Measurements from ENCODE around the gene ICA1L.

The ICA1L gene

GRCh38 chr2:202842690-202843089, 28.9 kb downstream of the ICA1L start:
- DNase-seq (ENCODE audit: low read depth in 2 of 2): no peak
- H3K4me3 ChIP-seq (replicated peaks in 1 of 2; ENCODE audit: low read depth in 2 of 2, low read length in 2 of 2): no peak overlapping the region
- TF ChIP-seq, protein P1, sequence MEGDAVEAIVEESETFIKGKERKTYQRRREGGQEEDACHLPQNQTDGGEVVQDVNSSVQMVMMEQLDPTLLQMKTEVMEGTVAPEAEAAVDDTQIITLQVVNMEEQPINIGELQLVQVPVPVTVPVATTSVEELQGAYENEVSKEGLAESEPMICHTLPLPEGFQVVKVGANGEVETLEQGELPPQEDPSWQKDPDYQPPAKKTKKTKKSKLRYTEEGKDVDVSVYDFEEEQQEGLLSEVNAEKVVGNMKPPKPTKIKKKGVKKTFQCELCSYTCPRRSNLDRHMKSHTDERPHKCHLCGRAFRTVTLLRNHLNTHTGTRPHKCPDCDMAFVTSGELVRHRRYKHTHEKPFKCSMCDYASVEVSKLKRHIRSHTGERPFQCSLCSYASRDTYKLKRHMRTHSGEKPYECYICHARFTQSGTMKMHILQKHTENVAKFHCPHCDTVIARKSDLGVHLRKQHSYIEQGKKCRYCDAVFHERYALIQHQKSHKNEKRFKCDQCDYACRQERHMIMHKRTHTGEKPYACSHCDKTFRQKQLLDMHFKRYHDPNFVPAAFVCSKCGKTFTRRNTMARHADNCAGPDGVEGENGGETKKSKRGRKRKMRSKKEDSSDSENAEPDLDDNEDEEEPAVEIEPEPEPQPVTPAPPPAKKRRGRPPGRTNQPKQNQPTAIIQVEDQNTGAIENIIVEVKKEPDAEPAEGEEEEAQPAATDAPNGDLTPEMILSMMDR (IDR thresholded peaks at IDR 0.05; ENCODE audit: low read depth, low read length): no peak

DNA sequence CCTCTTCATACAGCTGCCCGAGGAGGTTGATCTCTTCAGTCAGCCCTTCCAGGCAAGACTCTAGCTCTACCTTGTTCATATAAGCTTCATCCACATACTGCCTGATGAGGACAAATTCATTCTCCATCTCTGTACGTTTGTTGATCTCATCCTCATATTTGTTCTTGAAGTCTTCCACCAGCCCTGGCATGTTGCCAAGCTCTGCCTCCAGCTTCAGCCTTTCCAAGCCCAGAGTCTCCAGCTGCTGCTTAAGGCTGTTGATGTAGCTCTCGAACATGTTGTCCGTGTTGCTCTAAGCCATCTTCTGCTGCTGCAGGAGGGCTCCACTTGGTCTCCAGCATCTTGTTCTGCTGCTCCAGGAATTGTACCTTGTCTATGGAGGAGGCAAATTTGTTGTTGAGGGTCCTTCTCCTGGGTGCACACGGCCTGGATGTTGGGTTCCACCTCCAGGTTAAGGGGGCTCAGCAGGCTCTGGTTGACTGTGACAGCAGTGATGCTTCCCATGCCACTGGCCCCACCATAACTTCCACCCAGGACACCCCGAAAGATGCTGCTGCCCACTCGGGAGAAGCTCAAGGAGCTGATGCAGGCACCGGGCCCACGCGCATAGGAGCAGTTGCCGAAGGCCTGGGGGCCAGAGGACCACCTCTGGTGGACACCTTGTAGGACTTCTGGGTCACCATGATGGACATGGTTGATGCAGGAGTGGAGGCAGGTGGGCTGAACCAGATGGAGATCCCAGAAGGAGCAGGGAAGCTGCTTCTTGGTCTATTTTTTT, 30.3 kb downstream of the ICA1L start:
- DNase-seq (ENCODE audit: low read depth in 2 of 2): peak in 1 of 2 donors; percentile 20
- TF ChIP-seq, protein P1 (IDR thresholded peaks at IDR 0.05; ENCODE audit: low read depth, low read length): no peak
- no peak overlapping the region for H3K4me3 ChIP-seq (replicated peaks in 1 of 2; ENCODE audit: low read depth in 2 of 2, low read length in 2 of 2)

DNA sequence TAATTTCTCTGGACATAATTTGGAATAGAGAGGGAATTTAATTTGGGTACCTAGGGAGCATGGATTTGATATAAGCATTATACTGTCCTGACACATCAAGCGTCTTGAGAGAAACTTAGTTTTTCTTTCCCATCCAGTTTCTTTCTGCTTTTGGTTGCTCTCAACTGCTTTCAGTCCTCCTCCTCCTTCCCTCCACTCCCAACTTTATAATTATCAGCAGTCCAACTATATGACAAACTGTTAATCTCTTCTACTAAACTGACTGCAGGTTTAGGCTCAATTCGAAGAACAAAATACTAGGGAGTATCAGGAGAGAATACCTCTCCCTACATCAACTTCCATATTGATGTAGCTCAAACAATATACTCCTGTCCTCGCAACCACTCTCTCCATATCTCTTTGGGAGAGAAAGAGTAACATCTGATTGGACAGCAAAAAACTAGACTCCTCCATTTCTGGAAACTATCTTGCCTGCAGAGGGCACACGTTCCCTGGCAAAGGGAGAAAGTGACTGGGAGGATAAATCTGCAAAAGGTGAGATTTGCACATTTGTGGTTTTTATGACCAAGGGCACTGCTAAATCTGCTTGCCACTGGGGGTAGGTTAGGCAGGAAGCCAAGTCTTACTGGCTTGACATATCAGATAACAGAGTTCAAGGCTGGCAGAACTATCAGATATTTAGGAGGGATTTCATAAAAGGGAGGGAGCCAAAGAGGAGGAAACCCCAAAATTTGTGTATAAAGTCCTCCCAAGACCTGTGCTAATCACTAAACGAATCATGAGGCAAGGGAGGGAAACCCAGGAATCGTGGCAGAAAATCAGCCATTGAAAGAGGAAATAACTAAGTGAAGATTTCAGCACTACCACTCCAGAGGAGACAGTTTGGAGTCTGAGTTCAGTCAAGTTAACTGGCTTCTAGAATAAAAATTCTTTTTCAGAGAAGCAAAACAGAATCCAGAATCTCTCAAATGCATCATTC, 40.0 kb downstream of the ICA1L start:
- TF ChIP-seq, protein P1 (IDR thresholded peaks at IDR 0.05; ENCODE audit: low read depth, low read length): peak; percentile 77
- peak; percentile 74 to 75 for DNase-seq (ENCODE audit: low read depth in 2 of 2)
- H3K4me3 ChIP-seq (replicated peaks in 1 of 2; ENCODE audit: low read depth in 2 of 2, low read length in 2 of 2): no peak overlapping the region

DNA sequence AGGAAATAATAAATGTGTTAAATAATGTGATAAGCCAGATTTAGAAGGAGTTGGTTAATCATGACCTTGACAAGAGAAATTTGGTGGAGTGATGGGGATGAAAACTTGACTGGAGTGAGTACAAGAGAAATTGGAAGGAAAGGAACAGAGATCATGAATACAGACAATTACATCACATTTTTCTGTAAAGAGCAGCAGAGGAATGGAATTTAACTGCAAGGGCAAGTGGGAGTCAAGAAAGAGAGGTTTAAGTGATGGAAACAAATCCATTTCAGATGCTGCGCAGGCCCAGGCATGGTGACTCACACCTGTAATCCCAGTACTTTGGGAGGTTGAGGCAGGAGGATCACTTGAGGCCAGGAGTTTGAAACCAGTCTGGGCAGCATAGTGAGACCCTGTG, 46.7 kb downstream of the ICA1L start:
- H3K4me3 ChIP-seq (replicated peaks in 1 of 2; ENCODE audit: low read depth in 2 of 2, low read length in 2 of 2): no peak overlapping the region
- DNase-seq (ENCODE audit: low read depth in 2 of 2): no peak
- TF ChIP-seq, protein P1 (IDR thresholded peaks at IDR 0.05; ENCODE audit: low read depth, low read length): no peak

GRCh38 chr2:202822411-202822810, 49.2 kb downstream of the ICA1L start:
- no peak overlapping the region for H3K4me3 ChIP-seq (replicated peaks in 1 of 2; ENCODE audit: low read depth in 2 of 2, low read length in 2 of 2)
- TF ChIP-seq, protein P1 (IDR thresholded peaks at IDR 0.05; ENCODE audit: low read depth, low read length): no peak
- DNase-seq (ENCODE audit: low read depth in 2 of 2): no peak

DNA sequence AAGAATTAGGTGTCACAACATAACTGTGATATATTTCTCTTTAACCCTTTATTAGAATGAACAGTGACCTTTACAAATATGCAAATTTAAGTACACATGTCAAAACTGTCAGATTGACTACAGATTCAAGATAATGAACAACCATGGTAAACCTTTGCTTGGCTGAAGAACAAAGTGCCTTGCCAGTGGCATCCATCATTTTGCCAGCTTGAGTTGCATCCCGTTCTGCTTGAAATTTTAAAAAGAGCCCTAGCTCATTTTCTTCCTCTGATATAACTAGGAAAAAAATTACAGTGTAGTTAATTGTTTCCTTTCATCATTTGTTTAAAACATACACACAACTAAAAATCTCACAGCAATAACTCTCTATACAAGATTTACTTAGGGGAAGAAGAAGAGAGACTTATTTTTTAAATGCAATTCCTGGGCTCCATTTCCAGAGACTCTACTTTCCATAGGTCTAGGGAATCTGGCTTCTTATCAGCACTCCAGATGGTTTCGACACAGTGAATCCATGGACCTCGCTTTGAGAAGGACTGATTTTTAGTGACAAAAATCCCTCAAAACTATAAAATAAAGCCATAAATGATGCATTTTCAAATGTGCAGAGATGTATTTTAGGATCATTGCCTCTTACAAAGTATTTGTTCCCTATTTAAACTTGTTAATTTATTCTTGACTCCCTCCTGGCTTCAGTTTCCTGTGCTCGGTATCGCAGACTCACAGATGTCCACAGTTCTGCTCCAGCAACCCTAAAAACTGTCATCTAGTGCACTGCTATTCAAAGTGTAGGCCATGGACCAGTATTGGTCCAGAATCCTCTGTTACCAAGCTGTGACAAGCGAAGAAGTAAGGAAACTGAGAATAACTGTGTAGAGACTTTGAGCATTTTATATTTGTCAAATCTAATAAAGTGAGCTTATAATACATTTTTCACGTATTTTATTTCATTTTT, 50.1 kb downstream of the ICA1L start:
- TF ChIP-seq, protein P1 (IDR thresholded peaks at IDR 0.05; ENCODE audit: low read depth, low read length): no peak
- no peak overlapping the region for H3K4me3 ChIP-seq (replicated peaks in 1 of 2; ENCODE audit: low read depth in 2 of 2, low read length in 2 of 2)
- no peak for DNase-seq (ENCODE audit: low read depth in 2 of 2)
